Activated naive CD8-positive, alpha-beta T cell treated with anti-CD3 and anti-CD28 coated beads for 36 hours (primary cell): ENCODE results near the gene RRP36. TPM values are rescaled to one million over a fixed set of nuclear protein-coding genes. Genes with fewer than 3 reads are reported as not detected.
A peak's percentile ranks its signal among the peaks of the same experiment; 100 is the strongest.

Experiments
- DNase-seq: peaks from one replicate; pipeline ENCODE4 v3.0.0; 2021
- H3K27ac Mint-ChIP-seq: one replicate; pipeline ENCODE4 v1.8.0; 2022; ENCODE audit warnings: mild to moderate bottlenecking, moderate library complexity, mixed read lengths
- H3K27me3 Mint-ChIP-seq: one replicate; pipeline ENCODE4 v1.8.0; 2022; ENCODE audit warnings: mild to moderate bottlenecking, mixed read lengths
- H3K36me3 Mint-ChIP-seq: one replicate; pipeline ENCODE4 v1.8.0; 2021; ENCODE audit warnings: mild to moderate bottlenecking, mixed read lengths
- H3K4me1 Mint-ChIP-seq: one replicate; pipeline ENCODE4 v1.8.0; 2021; ENCODE audit warnings: mixed read lengths
- H3K4me3 Mint-ChIP-seq: one replicate; pipeline ENCODE4 v1.8.0; 2022; ENCODE audit warnings: mild to moderate bottlenecking, moderate library complexity, mixed read lengths
- H3K9me3 Mint-ChIP-seq: one replicate; pipeline ENCODE4 v1.8.0; 2022; ENCODE audit warnings: mixed read lengths
- total RNA-seq, 2 experiments: library from RNA; stranded (reverse); gene quantifications; one replicate each; pipeline ENCODE4 v1.2.3, GENCODE V29; 2021

Gene RRP36
- 10 to 100 TPM; 87.6 to 93.0 TPM for total RNA-seq

- peak within 1 kb of the TSS; percentile 96 for H3K27ac Mint-ChIP-seq
- H3K27me3 Mint-ChIP-seq: no peaks in the 10 kb centered on the region
- peaks cover 17% of the 10 kb centered on the region for H3K4me1 Mint-ChIP-seq
- H3K9me3 Mint-ChIP-seq: no peaks in the 10 kb centered on the region
- peak within 1 kb of the TSS; percentile 98 for H3K4me3 Mint-ChIP-seq
- peaks cover 28% of the 10 kb centered on the region for H3K36me3 Mint-ChIP-seq
- DNase-seq: peak; percentile 76
Measured at GRCh38 chr6:43021270-43022047, at the start of gene RRP36. RRP36 (plus strand) TSS chr6:43021623; CDS start chr6:43021655, 32 bp downstream.

GRCh38 chr6:42971746-42972327 lies 49.6 kb upstream of the RRP36 start:
- peaks cover 30% of the 10 kb centered on the region for H3K36me3 Mint-ChIP-seq
- H3K27me3 Mint-ChIP-seq: no peaks in the 10 kb centered on the region
- DNase-seq: no peak
- peaks cover 3% of the 10 kb centered on the region for H3K9me3 Mint-ChIP-seq
- no peak overlapping the region for H3K4me3 Mint-ChIP-seq
- H3K4me1 Mint-ChIP-seq: peaks cover 38% of the 10 kb centered on the region
- no peak overlapping the region for H3K27ac Mint-ChIP-seq

GRCh38 chr6:42973926-42974325 lies 47.5 kb upstream of the RRP36 start:
- Mint-ChIP-seq H3K4me1 (peaks cover 48% of the 10 kb centered on the region), H3K36me3 (peaks cover 41% of the 10 kb centered on the region), H3K9me3 (peaks cover 4% of the 10 kb centered on the region), H3K27me3 (no peaks in the 10 kb centered on the region), H3K27ac (peak overlapping the region; percentile 2), H3K4me3 (no peak overlapping the region)
- no peak for DNase-seq

- no peak overlapping the region for H3K4me3 Mint-ChIP-seq
- H3K36me3 Mint-ChIP-seq: peaks cover 42% of the 10 kb centered on the region
- DNase-seq: no peak
- peaks cover 4% of the 10 kb centered on the region for H3K9me3 Mint-ChIP-seq
- H3K27me3 Mint-ChIP-seq: no peaks in the 10 kb centered on the region
- peak overlapping the region; percentile 84 for H3K27ac Mint-ChIP-seq
- peaks cover 56% of the 10 kb centered on the region for H3K4me1 Mint-ChIP-seq
Measured at GRCh38 chr6:42974919-42975505, 46.4 kb upstream of the RRP36 start.

- Mint-ChIP-seq H3K36me3 (peaks cover 35% of the 10 kb centered on the region), H3K4me1 (peaks cover 46% of the 10 kb centered on the region), H3K4me3 (peak overlapping the region; percentile 93), H3K27me3 (no peaks in the 10 kb centered on the region), H3K9me3 (peaks cover 4% of the 10 kb centered on the region), H3K27ac (peak overlapping the region; percentile 87)
- DNase-seq: no peak
Measured at GRCh38 chr6:42978487-42978838, 43.0 kb upstream of the RRP36 start.

GRCh38 chr6:42978839-42979522 lies 42.4 kb upstream of the RRP36 start, which contains the start of gene PEX6:
PEX6 (minus strand) TSS chr6:42979181; CDS start chr6:42979150, 31 bp downstream.
- H3K36me3 Mint-ChIP-seq: peaks cover 30% of the 10 kb centered on the region
- DNase-seq: peak; percentile 96
- peaks cover 48% of the 10 kb centered on the region for H3K4me1 Mint-ChIP-seq
- H3K27ac Mint-ChIP-seq: peak within 1 kb of the TSS; percentile 96
- H3K4me3 Mint-ChIP-seq: peak within 1 kb of the TSS; percentile 93
- H3K9me3 Mint-ChIP-seq: peaks cover 4% of the 10 kb centered on the region
- H3K27me3 Mint-ChIP-seq: no peaks in the 10 kb centered on the region

GRCh38 chr6:42979523-42980177 lies 41.8 kb upstream of the RRP36 start:
- peak overlapping the region; percentile 96 for H3K27ac Mint-ChIP-seq
- peaks cover 29% of the 10 kb centered on the region for H3K36me3 Mint-ChIP-seq
- H3K9me3 Mint-ChIP-seq: peaks cover 4% of the 10 kb centered on the region
- no peak for DNase-seq
- peak overlapping the region; percentile 86 for H3K4me3 Mint-ChIP-seq
- H3K27me3 Mint-ChIP-seq: no peaks in the 10 kb centered on the region
- peaks cover 45% of the 10 kb centered on the region for H3K4me1 Mint-ChIP-seq

GRCh38 chr6:42981836-42982235 lies 39.6 kb upstream of the RRP36 start:
- Mint-ChIP-seq H3K9me3 (peaks cover under 1% of the 10 kb centered on the region), H3K4me1 (peaks cover 45% of the 10 kb centered on the region), H3K4me3 (no peak overlapping the region), H3K27me3 (no peaks in the 10 kb centered on the region), H3K27ac (peak overlapping the region; percentile 13), H3K36me3 (peaks cover 14% of the 10 kb centered on the region)
- DNase-seq: no peak

- peaks cover 50% of the 10 kb centered on the region for H3K4me1 Mint-ChIP-seq
- H3K36me3 Mint-ChIP-seq: peaks cover 3% of the 10 kb centered on the region
- H3K27me3 Mint-ChIP-seq: no peaks in the 10 kb centered on the region
- H3K9me3 Mint-ChIP-seq: no peaks in the 10 kb centered on the region
- H3K27ac Mint-ChIP-seq: peak within 1 kb of the TSS; percentile 86
- peak; percentile 96 for DNase-seq
- H3K4me3 Mint-ChIP-seq: peak within 1 kb of the TSS; percentile 87
Measured at GRCh38 chr6:42984001-42984923, 37.2 kb upstream of the RRP36 start, which contains the start of gene PPP2R5D. PPP2R5D (plus strand) TSS chr6:42984570; CDS start chr6:42984678, 108 bp downstream.

- H3K36me3 Mint-ChIP-seq: peaks cover 2% of the 10 kb centered on the region
- DNase-seq: peak; percentile 19
- peak overlapping the region; percentile 70 for H3K27ac Mint-ChIP-seq
- no peaks in the 10 kb centered on the region for H3K27me3 Mint-ChIP-seq
- peak overlapping the region; percentile 87 for H3K4me3 Mint-ChIP-seq
- no peaks in the 10 kb centered on the region for H3K9me3 Mint-ChIP-seq
- peaks cover 45% of the 10 kb centered on the region for H3K4me1 Mint-ChIP-seq
Measured at GRCh38 chr6:42984924-42985475, 36.4 kb upstream of the RRP36 start.

- Mint-ChIP-seq H3K4me1 (peaks cover 41% of the 10 kb centered on the region), H3K4me3 (no peak overlapping the region), H3K36me3 (peaks cover 4% of the 10 kb centered on the region), H3K27ac (no peak overlapping the region), H3K9me3 (no peaks in the 10 kb centered on the region), H3K27me3 (no peaks in the 10 kb centered on the region)
- no peak for DNase-seq
Measured at GRCh38 chr6:42987533-42988451, 33.6 kb upstream of the RRP36 start.

GRCh38 chr6:42988486-42989020 lies 32.9 kb upstream of the RRP36 start:
- DNase-seq: no peak
- H3K27ac Mint-ChIP-seq: no peak overlapping the region
- H3K27me3 Mint-ChIP-seq: no peaks in the 10 kb centered on the region
- H3K36me3 Mint-ChIP-seq: peaks cover 4% of the 10 kb centered on the region
- H3K4me3 Mint-ChIP-seq: no peak overlapping the region
- H3K4me1 Mint-ChIP-seq: peaks cover 41% of the 10 kb centered on the region
- no peaks in the 10 kb centered on the region for H3K9me3 Mint-ChIP-seq
